Activated T-cell treated with anti-CD3 and anti-CD28 coated beads, Interleukin-2, amount 50 U/mL, for 24 hours (primary cell): ENCODE measurements around the gene INCA1.
"Not testable (repeated sequence)": the region's sequence is repeated elsewhere in the genome, so short reads cannot be mapped to it uniquely, and the experiment has no call there.

ENCODE experiments used
- DNase-seq: peaks from one replicate; pipeline ENCODE4 v3.0.0-alpha.2; 2020
- H3K27ac Mint-ChIP-seq: 2 replicates; pipeline ENCODE4 v1.8.0; 2020; ENCODE audit warnings: mild to moderate bottlenecking, mixed read lengths
- H3K27me3 Mint-ChIP-seq: 2 replicates; pipeline ENCODE4 v1.8.0; 2020; ENCODE audit warnings: mixed read lengths
- H3K36me3 Mint-ChIP-seq: 2 replicates; pipeline ENCODE4 v1.8.0; 2020; ENCODE audit warnings: low read depth, mixed read lengths
- H3K4me1 Mint-ChIP-seq: 2 replicates; pipeline ENCODE4 v1.8.0; 2020; ENCODE audit warnings: low read depth, mixed read lengths
- H3K4me3 Mint-ChIP-seq: 2 replicates; pipeline ENCODE4 v1.8.0; 2020; ENCODE audit warnings: mild to moderate bottlenecking, moderate library complexity, mixed read lengths
- H3K9me3 Mint-ChIP-seq: 2 replicates; pipeline ENCODE4 v1.8.0; 2020; ENCODE audit warnings: mixed read lengths

INCA1 gene

GRCh38 chr17:4997302-4998026 is at the start of gene INCA1, which contains the start of gene KIF1C:
TSS of gene INCA1 (minus strand) at chr17:4997522. CDS start at chr17:4994437, 3,085 bp downstream.
TSS of gene KIF1C (plus strand) at chr17:4997950. CDS start at chr17:5000247, 2,297 bp downstream.
- Mint-ChIP-seq H3K27ac (peak within 1 kb of the TSS; percentile 90), H3K4me3 (peak within 1 kb of the TSS; percentile 83), H3K36me3 (peaks cover 26% of the 10 kb centered on the region), H3K27me3 (no peaks in the 10 kb centered on the region), H3K4me1 (peaks cover 23% of the 10 kb centered on the region), H3K9me3 (no peaks in the 10 kb centered on the region)
- DNase-seq: peak; percentile 96

- H3K4me1 Mint-ChIP-seq: peaks cover 61% of the 10 kb centered on the region
- H3K9me3 Mint-ChIP-seq: no peaks in the 10 kb centered on the region
- no peaks in the 10 kb centered on the region for H3K27me3 Mint-ChIP-seq
- DNase-seq: no peak
- peak overlapping the region; percentile 63 for H3K27ac Mint-ChIP-seq
- H3K36me3 Mint-ChIP-seq: no peaks in the 10 kb centered on the region
- H3K4me3 Mint-ChIP-seq: no peak overlapping the region
These were observed 48.2 kb upstream of the INCA1 start for GRCh38 chr17:5045496-5045895.

- no peak for DNase-seq
- H3K27ac Mint-ChIP-seq: no peak overlapping the region
- H3K27me3 Mint-ChIP-seq: no peaks in the 10 kb centered on the region
- no peaks in the 10 kb centered on the region for H3K36me3 Mint-ChIP-seq
- H3K9me3 Mint-ChIP-seq: no peaks in the 10 kb centered on the region
- H3K4me3 Mint-ChIP-seq: no peak overlapping the region
- peaks cover 57% of the 10 kb centered on the region for H3K4me1 Mint-ChIP-seq
These were observed 47.3 kb upstream of the INCA1 start for GRCh38 chr17:5044630-5045029.

GRCh38 chr17:5043524-5043923 is 46.2 kb upstream of the INCA1 start:
- no peaks in the 10 kb centered on the region for H3K27me3 Mint-ChIP-seq
- H3K27ac Mint-ChIP-seq: no peak overlapping the region
- no peak overlapping the region for H3K4me3 Mint-ChIP-seq
- no peak for DNase-seq
- peaks cover 49% of the 10 kb centered on the region for H3K4me1 Mint-ChIP-seq
- H3K36me3 Mint-ChIP-seq: no peaks in the 10 kb centered on the region
- no peaks in the 10 kb centered on the region for H3K9me3 Mint-ChIP-seq

GRCh38 chr17:5042157-5043022 is 45.1 kb upstream of the INCA1 start:
- Mint-ChIP-seq H3K27ac (peak overlapping the region; percentile 83), H3K4me1 (peaks cover 40% of the 10 kb centered on the region), H3K4me3 (peak overlapping the region; percentile 60), H3K27me3 (no peaks in the 10 kb centered on the region), H3K9me3 (no peaks in the 10 kb centered on the region), H3K36me3 (no peaks in the 10 kb centered on the region)
- DNase-seq: no peak

- H3K4me1 Mint-ChIP-seq: peaks cover 25% of the 10 kb centered on the region
- H3K9me3 Mint-ChIP-seq: no peaks in the 10 kb centered on the region
- H3K36me3 Mint-ChIP-seq: no peaks in the 10 kb centered on the region
- DNase-seq: no peak
- no peak within 1 kb of the TSS for H3K4me3 Mint-ChIP-seq
- H3K27me3 Mint-ChIP-seq: peaks cover 4% of the 10 kb centered on the region
- no peak within 1 kb of the TSS for H3K27ac Mint-ChIP-seq
These were observed 38.0 kb upstream of the INCA1 start, which contains the start of gene SLC52A1 for GRCh38 chr17:5035315-5035714. TSS of gene SLC52A1 (minus strand) at chr17:5035426. CDS start at chr17:5034606, 820 bp downstream.

GRCh38 chr17:5034651-5035050 is 37.3 kb upstream of the INCA1 start:
- H3K36me3 Mint-ChIP-seq: no peaks in the 10 kb centered on the region
- DNase-seq: no peak
- H3K4me3 Mint-ChIP-seq: no peak overlapping the region
- H3K4me1 Mint-ChIP-seq: peaks cover 27% of the 10 kb centered on the region
- no peaks in the 10 kb centered on the region for H3K9me3 Mint-ChIP-seq
- no peak overlapping the region for H3K27ac Mint-ChIP-seq
- peaks cover 4% of the 10 kb centered on the region for H3K27me3 Mint-ChIP-seq

GRCh38 chr17:5034063-5034462 is 36.7 kb upstream of the INCA1 start:
- H3K9me3 Mint-ChIP-seq: no peaks in the 10 kb centered on the region
- no peak overlapping the region for H3K27ac Mint-ChIP-seq
- peaks cover 4% of the 10 kb centered on the region for H3K27me3 Mint-ChIP-seq
- H3K4me1 Mint-ChIP-seq: peaks cover 27% of the 10 kb centered on the region
- no peaks in the 10 kb centered on the region for H3K36me3 Mint-ChIP-seq
- H3K4me3 Mint-ChIP-seq: no peak overlapping the region
- no peak for DNase-seq

- Mint-ChIP-seq H3K4me3 (no peak overlapping the region), H3K27ac (no peak overlapping the region)
These were observed 36.2 kb upstream of the INCA1 start for GRCh38 chr17:5033352-5034015.

GRCh38 chr17:5032865-5033264 is 35.5 kb upstream of the INCA1 start:
- DNase-seq: no peak
- Mint-ChIP-seq H3K4me1 (peaks cover 27% of the 10 kb centered on the region), H3K9me3 (no peaks in the 10 kb centered on the region), H3K4me3 (no peak overlapping the region), H3K27ac (no peak overlapping the region), H3K36me3 (no peaks in the 10 kb centered on the region), H3K27me3 (peaks cover 4% of the 10 kb centered on the region)

More at GRCh38 chr17:5033352-5034015, 36.2 kb upstream of the INCA1 start:
- Mint-ChIP-seq H3K4me1 (peaks cover 27% of the 10 kb centered on the region), H3K9me3 (no peaks in the 10 kb centered on the region), H3K27me3 (peaks cover 4% of the 10 kb centered on the region), H3K36me3 (no peaks in the 10 kb centered on the region)
- no peak for DNase-seq

- Mint-ChIP-seq H3K9me3 (no peaks in the 10 kb centered on the region), H3K27ac (peak overlapping the region; percentile 86), H3K4me1 (peaks cover 27% of the 10 kb centered on the region), H3K4me3 (peak overlapping the region; percentile 72), H3K36me3 (no peaks in the 10 kb centered on the region), H3K27me3 (peaks cover 4% of the 10 kb centered on the region)
- peak; percentile 88 for DNase-seq
These were observed 34.2 kb upstream of the INCA1 start for GRCh38 chr17:5031365-5032082.

- H3K4me3 Mint-ChIP-seq, H3K9me3 Mint-ChIP-seq, H3K27me3 Mint-ChIP-seq, DNase-seq, H3K36me3 Mint-ChIP-seq: not testable (repeated sequence)
- Mint-ChIP-seq H3K27ac (peak overlapping the region; percentile 33), H3K4me1 (peaks cover 27% of the 10 kb centered on the region)
These were observed 32.8 kb upstream of the INCA1 start for GRCh38 chr17:5030168-5030567.

- H3K9me3 Mint-ChIP-seq: no peaks in the 10 kb centered on the region
- no peak overlapping the region for H3K27ac Mint-ChIP-seq
- H3K36me3 Mint-ChIP-seq: peaks cover 18% of the 10 kb centered on the region
- H3K4me3 Mint-ChIP-seq: no peak overlapping the region
- H3K4me1 Mint-ChIP-seq: peaks cover 24% of the 10 kb centered on the region
- DNase-seq: no peak
- H3K27me3 Mint-ChIP-seq: no peaks in the 10 kb centered on the region
These were observed 30.6 kb upstream of the INCA1 start for GRCh38 chr17:5027916-5028315.

- Mint-ChIP-seq H3K4me3 (no peak overlapping the region), H3K9me3 (no peaks in the 10 kb centered on the region), H3K27me3 (no peaks in the 10 kb centered on the region), H3K27ac (no peak overlapping the region), H3K36me3 (peaks cover 24% of the 10 kb centered on the region), H3K4me1 (peaks cover 20% of the 10 kb centered on the region)
- DNase-seq: no peak
These were observed 30.0 kb upstream of the INCA1 start for GRCh38 chr17:5027299-5027698.
